Ureter (tissue), 1 donor: Measurements from ENCODE around the gene MAPK8IP1. TPM values are rescaled to one million over a fixed set of nuclear protein-coding genes. Genes with fewer than 3 reads are reported as not detected.
"Not testable (repeated sequence)": the region's sequence is repeated elsewhere in the genome, so short reads cannot be mapped to it uniquely, and the experiment has no call there.

Experiments used
- DNase-seq: peaks from one replicate; pipeline ENCODE4 v3.0.0-alpha.2; 2020; ENCODE audit warnings: low spot score
- total RNA-seq: library from RNA; stranded (reverse); gene quantifications from one replicate; pipeline ENCODE4 v1.2.4, GENCODE V29; 2023
- donor health status: DM: yes; HTN: yes; CAD: no.

Gene MAPK8IP1
- 7.2 TPM for total RNA-seq

GRCh38 chr11:45885274-45885920 lies at the start of gene MAPK8IP1:
MAPK8IP1 (plus strand) TSS chr11:45885651; CDS start chr11:45885821, 170 bp downstream.
- no peak for DNase-seq

GRCh38 chr11:45839204-45839603 lies 46.2 kb upstream of the MAPK8IP1 start:
- DNase-seq, result no peak

- not testable (repeated sequence) for DNase-seq
Measured at GRCh38 chr11:45840251-45840650, 45.2 kb upstream of the MAPK8IP1 start.

- DNase-seq, result peak; percentile 92
Measured at GRCh38 chr11:45843158-45843924, 42.1 kb upstream of the MAPK8IP1 start.

DNA sequence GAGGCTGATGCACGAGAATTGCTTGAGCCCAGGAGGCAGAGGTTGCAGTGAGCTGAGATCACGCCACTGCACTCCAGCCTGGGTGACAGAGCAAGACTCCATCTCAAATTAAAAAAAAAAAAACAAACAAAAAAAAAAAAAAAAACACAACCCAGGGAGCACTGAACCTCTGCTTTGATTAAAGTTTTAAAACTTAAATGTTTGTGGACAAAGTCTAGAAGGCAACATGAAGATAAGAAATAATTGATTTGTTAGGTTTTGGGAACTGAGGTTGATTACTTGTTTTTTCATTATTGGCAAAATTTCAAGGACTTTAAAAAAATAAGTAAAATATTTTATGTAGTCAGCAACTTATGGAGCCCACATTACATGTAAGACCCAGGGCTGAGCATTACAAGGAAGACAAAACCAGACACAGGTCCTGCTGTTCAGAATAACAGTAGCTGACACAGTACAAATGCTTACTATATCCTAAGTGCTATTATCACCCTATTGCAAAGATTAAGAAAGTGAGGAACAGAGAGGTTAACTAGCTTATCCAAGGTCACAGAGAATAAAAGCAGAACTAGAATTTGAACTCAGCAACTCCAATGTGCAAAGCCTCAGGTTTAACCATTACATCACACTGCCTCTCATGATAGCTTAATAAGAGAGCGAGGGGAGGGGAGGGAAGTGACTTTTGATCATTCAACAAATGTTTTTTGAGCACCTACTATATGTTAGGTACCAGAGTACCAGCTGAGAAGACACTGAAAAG lies 40.5 kb upstream of the MAPK8IP1 start:
- DNase-seq, result no peak

DNA sequence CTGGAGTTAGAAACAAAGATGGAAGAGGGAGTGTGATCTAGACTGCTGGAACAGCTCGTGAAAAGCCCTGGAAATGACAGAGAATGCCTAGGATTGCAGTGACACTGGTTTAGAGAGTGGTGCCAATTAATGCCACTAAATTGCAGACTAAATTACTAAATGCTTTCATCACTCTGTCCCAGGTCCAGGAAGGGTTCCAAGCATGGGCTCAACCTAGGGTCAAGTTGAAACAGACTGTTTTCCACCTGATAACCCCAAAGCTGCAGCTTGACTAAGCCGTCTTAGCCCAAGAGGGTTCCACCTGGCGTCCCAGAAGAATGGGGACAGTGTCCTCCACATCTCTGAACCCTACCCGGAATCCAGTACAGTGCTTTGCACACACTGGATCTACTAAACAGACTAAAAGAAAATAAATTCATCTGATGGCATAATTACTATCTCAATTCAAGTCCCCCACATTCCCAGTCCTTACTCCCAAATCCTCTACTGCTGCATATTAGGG lies 39.2 kb upstream of the MAPK8IP1 start:
- no peak for DNase-seq

GRCh38 chr11:45846974-45847910 lies 38.2 kb upstream of the MAPK8IP1 start, which contains the start of gene CRY2:
CRY2 (plus strand) TSS chr11:45847475; CDS start chr11:45847491, 16 bp downstream.
- peak; percentile 100 for DNase-seq

- DNase-seq, result no peak
Measured at GRCh38 chr11:45847911-45848316, 37.5 kb upstream of the MAPK8IP1 start.

DNA sequence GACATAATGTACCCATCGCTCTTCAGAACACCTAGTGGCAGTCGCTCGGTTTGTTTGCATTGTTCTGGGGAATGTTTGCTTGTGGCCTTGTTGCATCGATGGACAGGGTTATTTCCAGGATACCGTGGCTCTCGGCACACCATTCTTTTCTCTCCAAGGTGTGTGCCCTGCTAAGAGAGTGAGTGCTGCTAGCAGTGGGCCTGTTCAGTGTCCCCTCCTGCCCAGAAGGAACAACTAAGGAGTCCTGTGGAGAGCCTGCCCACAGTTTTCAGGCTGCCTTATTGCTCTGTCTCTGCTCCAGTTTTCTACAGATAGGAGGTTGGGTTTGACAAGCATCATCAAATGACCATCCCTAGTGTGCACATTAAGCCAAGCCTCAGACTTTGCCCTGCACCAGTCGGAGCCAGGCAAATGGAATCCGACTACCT lies 36.8 kb upstream of the MAPK8IP1 start:
- no peak for DNase-seq

DNA sequence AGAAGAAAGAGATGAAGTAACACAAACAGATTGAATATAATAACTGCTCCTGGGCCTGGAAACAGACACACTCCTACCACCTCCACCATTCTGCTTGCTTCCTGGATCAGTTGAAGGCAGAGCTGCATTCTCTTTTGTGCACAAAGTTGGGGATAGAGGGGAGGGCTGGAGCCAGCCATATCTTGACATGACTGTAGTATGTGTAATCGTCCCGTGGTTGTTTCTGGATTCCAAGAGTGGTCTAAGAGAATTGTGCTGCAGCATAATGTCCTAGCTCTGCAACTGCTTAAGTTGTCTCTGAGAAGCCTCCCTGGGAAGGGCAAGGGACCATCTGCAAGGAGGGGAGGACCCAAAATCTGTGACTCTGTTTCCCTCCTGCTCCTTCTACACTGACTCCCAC lies 35.0 kb upstream of the MAPK8IP1 start:
- DNase-seq, result no peak

DNA sequence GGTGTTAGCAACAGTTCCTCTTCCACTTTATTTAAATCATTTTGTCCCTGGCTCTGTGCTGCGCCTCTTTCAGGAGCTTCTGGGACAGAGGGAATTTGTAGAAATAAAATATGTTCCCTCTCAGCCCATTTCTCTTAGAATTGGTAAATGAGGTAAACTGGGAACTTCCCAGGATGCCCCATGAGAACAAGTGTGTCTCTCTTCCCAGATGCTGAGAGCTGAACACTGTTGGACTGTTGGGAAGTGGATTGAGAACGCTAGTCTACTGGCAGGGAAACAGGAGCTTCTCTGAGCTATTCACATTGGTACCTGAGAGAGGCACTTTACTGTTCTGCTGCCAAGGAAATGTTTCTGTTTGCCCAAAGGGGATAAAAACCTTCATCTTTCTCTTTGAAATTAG lies 34.2 kb upstream of the MAPK8IP1 start:
- no peak for DNase-seq

- no peak for DNase-seq
Measured at GRCh38 chr11:45852018-45852711, 33.3 kb upstream of the MAPK8IP1 start.

GRCh38 chr11:45852712-45853101 lies 32.7 kb upstream of the MAPK8IP1 start:
- no peak for DNase-seq

DNA sequence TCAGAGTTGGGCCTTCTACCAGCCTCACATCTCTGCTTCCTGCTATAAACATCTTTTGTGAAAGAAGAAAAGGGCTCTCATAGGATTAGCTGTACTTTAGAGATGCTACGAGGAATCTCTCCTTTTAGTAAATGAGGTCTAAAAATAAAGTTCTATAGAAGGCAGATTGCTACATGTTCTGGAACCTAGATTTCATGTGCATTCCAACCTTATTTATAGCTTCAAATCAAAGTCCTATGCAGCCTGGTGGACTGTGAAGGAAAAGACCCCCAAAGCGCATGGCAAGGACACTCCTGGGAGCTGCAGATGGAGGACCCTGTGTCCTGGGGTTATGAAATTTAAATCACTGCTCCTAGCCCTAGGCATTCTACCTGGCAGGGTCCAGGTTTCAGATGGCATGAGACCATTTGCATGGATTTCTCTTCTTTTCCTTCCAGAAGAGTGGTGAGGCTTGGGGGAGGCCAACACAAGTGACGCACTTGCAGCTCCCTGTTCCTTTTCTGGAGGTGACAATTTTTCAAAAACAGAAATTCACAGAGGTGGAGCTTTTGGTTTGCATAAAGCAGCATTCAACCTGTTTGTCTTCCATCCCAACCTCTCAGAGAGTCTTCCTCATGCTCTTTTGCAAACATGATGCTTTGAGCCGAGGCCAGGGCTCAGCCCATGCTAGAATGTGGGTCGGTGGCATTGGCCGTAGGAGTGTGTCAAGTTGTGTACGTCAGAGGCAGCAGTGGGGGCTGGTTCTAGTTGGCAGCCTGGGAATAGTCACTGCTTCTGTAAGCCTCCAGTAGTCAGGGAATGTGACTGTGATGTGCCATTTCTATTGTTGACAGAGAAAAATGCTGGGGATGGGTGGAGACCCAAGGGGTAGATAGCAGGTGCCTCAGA lies 31.9 kb upstream of the MAPK8IP1 start:
- no peak for DNase-seq

- DNase-seq, result no peak
Measured at GRCh38 chr11:45855308-45855707, 30.1 kb upstream of the MAPK8IP1 start.

DNA sequence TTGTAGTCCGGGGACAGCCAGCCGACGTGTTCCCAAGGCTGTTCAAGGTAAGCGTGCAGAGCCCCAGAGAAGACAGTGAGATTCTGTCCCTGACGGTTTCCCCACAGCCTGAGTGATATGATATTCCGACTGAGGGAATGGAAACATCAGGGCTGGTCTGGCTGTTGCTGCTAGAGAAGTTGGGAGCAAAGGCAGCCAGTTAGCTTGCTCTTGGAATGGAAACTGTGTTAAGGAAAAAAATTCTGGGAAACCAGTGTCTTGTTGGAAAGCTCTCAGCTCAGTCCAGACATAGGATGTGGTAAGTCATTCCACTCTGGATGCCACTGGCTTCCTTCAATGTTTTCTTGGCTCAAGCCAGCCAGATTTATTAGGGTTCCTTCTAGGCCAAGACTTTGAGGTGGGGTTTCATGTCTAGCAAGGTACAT lies 29.4 kb upstream of the MAPK8IP1 start:
- DNase-seq, result no peak

DNA sequence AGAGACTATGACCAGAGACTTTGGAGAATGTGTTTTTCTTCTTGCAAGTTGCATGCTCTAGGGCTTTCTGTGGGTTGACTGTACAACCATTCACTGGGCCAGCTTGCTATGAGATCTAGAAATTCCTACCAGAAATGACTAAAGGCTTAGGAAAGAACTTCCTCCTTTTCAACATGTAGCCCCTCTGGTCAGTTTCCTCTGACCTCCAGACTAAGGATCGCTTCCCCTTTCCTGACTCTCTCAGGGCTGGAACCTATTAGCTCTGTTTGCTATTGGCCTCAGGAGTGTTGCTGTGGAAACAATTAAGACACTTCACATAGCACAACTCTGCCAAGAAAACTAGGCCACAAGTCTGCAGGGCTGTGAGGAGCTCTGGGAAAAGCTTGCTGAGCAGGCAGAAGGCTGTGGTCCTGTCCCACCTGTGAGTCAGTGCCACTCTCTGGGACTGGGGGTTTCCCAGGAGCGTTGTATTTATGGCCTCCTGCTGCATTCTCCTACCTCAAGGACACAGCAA lies 27.4 kb upstream of the MAPK8IP1 start:
- DNase-seq, result no peak

- DNase-seq, result no peak
Measured at GRCh38 chr11:45858751-45859398, 26.6 kb upstream of the MAPK8IP1 start.
